ENCODE results near the gene CXCL17.

Gene CXCL17

DNA sequence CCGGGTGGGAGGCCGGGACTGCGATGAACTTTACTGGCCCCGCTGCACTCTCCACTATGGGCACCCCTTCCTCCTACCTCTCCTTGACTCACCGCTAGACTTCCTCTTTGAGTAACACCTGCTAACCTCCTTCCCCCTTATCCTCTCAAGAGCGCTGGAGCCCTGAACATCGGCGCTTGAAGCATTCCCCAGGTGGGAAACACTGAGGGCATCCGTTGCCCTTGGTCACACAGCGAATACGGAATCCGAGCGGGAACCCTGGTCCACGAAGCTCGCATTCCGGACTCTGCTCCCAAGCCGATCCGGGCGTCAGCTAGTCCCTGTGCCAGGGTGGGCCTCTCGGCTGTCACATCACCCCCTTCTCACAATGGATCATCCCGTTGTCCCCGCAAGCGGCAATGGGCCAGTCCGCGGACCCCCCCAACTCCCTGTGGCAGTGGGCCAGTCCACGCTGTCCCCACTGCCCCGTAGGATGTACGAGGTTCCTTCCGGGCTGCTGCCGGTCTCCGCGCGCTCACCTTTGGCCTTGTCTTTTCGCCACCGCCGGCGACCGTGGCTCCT, 19.8 kb downstream of the CXCL17 start:
- TF ChIP-seq, protein P1, sequence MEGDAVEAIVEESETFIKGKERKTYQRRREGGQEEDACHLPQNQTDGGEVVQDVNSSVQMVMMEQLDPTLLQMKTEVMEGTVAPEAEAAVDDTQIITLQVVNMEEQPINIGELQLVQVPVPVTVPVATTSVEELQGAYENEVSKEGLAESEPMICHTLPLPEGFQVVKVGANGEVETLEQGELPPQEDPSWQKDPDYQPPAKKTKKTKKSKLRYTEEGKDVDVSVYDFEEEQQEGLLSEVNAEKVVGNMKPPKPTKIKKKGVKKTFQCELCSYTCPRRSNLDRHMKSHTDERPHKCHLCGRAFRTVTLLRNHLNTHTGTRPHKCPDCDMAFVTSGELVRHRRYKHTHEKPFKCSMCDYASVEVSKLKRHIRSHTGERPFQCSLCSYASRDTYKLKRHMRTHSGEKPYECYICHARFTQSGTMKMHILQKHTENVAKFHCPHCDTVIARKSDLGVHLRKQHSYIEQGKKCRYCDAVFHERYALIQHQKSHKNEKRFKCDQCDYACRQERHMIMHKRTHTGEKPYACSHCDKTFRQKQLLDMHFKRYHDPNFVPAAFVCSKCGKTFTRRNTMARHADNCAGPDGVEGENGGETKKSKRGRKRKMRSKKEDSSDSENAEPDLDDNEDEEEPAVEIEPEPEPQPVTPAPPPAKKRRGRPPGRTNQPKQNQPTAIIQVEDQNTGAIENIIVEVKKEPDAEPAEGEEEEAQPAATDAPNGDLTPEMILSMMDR (IDR thresholded peaks at IDR 0.05; ENCODE audit: extremely low read depth, missing control alignments), result no peak
- DNase-seq (ENCODE audit: low spot score), result peak; percentile 61

DNA sequence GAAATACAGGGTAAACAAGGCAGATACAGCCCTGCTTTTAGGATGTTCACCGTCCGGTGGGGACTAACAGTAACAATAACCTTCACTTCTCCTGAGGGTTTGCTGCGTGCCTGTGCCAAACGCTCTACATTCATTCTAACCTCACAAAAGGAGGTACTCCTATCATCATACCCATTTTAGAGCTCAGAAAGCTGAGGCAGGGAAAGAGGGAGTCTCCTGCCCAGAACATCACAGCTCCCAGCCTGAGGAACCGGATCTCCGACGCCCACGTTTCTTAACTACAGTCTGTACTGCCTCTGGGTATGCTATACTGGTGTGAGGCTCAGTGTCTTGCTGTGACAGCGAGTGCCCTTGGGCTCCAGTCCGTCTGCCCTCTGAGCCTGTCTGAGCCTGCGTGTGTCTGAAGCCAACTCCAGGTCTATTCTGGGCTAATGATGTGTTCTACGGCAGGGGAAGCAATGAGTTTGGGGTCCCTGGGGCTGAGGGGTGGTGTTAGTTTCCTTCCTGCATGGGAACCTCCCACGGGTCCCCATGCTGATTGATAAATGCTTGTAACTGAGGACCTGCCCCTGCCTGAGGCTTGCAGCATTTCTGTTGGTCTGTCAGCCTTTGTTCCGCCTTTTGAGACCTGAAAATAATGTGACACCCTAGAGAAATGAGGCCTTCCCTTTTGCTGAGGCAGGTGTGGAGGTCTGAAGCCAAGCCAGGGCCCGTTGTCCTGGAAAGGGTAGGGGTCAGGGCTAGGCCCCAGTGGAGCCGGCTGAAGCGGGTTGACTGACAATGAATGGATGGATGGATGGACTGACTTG, 20.4 kb downstream of the CXCL17 start:
- peak; percentile 46 for DNase-seq (ENCODE audit: low spot score)
- TF ChIP-seq, protein P1 (IDR thresholded peaks at IDR 0.05; ENCODE audit: extremely low read depth, missing control alignments), result no peak

DNA sequence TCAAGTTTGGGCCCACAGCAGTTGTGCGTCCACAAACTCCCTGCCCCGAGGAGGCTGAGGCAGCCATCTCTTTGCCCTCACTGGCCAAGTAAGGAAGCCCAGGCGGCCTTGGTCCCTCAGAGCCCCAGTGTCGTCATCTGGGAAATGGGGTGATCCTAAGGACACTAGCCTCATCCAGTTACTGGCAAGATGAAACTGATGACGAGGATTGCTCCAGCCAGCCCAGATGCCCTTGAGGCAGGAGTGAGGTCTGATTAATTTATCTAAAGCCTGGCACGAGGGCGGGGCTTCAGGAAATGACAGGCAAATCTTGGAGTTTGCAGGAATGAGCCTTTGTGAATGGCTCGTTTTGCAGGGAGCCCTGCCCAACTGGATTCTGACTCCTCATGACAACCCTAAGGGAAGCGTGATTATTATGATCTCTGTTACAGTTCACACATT, 21.1 kb downstream of the CXCL17 start:
- TF ChIP-seq, protein P1 (IDR thresholded peaks at IDR 0.05; ENCODE audit: extremely low read depth, missing control alignments), result no peak
- DNase-seq (ENCODE audit: low spot score), result no peak

DNA sequence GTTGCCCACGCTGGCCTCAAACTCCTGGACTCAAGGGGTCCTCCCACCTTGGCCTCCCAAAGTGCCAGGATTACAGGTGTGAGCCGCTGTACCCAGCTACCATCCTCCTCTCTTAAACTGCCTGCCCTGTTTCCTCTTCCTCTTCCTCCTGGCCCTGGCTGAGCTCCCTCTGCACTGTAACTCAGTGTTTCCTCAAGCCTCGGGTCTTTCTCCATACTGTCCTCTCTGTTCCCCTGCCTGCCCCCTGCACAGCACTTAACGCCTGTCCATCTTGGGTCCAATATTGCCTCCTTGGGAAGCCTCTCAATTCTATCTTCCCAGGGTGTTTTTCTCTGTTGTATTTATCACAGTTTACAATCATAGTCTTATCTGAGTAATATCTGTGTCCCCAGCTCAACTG, 21.6 kb downstream of the CXCL17 start:
- no peak for DNase-seq (ENCODE audit: low spot score)
- TF ChIP-seq, protein P1 (IDR thresholded peaks at IDR 0.05; ENCODE audit: extremely low read depth, missing control alignments), result no peak

DNA sequence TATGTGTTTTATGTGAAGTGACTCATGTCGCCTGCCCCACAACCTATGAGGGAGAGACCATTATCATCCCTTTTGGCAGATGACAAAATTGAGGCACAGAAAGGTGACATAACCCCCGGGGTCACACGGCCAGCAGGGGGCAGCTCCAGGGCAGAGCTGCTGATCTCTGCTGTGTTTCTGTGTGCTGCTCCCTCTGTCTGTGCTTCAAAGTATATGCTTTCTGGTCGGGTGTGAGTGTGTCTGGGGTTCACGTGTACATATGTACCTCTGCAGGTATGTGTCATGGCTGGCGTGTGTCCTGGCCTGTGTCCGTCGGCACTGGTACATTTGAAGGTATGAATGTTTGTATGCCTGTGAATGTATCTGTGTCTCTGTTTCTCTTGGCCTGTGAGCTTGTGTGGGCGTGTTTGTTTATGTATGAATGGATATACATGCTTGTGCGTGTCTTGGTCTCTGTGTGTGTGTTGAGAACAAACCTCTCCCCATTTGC, 22.6 kb downstream of the CXCL17 start:
- TF ChIP-seq, protein P1 (IDR thresholded peaks at IDR 0.05; ENCODE audit: extremely low read depth, missing control alignments), result peak; percentile 93
- peak; percentile 88 for DNase-seq (ENCODE audit: low spot score)

DNA sequence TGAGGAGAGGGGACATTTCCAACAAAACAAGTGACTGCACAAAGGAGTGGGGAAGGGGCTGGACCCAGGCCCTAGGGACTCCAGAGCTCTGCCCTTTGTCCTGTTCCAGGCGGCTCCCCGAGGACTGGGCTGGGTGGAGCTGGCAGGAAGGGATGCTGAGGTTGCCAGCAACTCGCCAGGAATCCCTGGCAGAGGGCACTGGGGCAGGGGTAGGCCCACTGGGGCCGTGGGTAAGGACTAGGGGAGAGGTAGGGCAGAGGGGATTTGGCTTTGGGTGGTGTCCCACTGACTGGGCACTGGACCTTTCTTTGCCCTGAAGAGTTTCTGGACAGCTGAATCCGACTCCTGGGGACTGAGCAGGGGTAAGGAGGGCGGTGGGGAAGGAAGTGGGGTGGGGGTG, 23.4 kb downstream of the CXCL17 start:
- no peak for DNase-seq (ENCODE audit: low spot score)
- TF ChIP-seq, protein P1 (IDR thresholded peaks at IDR 0.05; ENCODE audit: extremely low read depth, missing control alignments), result no peak

DNA sequence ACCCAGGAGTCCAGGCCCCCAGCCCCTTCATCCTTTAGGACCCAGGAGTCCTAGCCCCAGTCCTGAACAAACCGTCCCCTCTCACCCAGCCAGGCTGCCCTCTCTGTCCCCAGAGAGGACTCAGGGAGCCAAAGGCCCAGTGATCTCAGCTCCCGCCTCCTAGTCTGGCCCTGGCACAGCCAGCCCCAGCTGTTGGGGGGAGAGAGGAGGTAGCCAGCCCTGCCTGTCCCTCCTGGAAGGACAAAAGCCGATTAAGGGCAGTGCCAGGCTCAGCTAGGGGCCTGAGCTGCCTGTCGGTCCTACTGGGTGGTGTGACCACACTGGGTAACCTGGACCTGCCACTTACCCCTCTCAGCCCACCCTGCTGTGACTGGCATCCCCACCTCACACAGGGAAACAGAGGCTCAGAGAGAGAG, 30.1 kb downstream of the CXCL17 start:
- DNase-seq (ENCODE audit: low spot score), result no peak
- TF ChIP-seq, protein P1 (IDR thresholded peaks at IDR 0.05; ENCODE audit: extremely low read depth, missing control alignments), result no peak

All from GM20000 (cell line).